Amygdala (tissue), 56 donors: ENCODE data around the gene C3.
"Not testable (repeated sequence)": the region's sequence is repeated elsewhere in the genome, so short reads cannot be mapped to it uniquely, and the experiment has no call there.

Experiments used
- DNase-seq, 56 donors: peaks; one replicate each; lab custom pipeline; 2025; lab: John Stamatoyannopoulos, UW

C3 gene

GRCh38 chr19:6748543-6748942 is 28.1 kb upstream of the C3 start:
- DNase-seq, result not testable (repeated sequence)

DNA sequence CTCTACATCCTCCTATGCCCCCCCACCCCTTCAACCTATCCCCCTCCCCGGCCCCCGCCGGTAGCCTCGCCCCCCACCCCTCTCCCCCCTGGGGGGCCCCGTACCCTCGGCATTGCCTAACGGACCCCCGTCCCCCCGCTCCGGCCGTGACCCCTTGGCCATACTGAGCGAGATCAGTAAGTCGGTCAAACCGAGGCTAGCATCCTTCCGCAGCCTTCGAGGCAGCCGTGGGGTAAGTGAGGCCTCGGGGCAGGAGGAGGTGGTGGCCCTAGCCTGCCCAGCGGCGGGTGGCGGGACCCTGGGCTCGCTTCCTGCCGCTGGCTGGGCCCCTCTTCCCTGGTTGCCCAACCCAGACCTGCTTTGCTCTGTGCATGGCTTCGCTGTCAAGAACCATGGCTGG is 25.5 kb upstream of the C3 start:
- DNase-seq, result no peak

DNA sequence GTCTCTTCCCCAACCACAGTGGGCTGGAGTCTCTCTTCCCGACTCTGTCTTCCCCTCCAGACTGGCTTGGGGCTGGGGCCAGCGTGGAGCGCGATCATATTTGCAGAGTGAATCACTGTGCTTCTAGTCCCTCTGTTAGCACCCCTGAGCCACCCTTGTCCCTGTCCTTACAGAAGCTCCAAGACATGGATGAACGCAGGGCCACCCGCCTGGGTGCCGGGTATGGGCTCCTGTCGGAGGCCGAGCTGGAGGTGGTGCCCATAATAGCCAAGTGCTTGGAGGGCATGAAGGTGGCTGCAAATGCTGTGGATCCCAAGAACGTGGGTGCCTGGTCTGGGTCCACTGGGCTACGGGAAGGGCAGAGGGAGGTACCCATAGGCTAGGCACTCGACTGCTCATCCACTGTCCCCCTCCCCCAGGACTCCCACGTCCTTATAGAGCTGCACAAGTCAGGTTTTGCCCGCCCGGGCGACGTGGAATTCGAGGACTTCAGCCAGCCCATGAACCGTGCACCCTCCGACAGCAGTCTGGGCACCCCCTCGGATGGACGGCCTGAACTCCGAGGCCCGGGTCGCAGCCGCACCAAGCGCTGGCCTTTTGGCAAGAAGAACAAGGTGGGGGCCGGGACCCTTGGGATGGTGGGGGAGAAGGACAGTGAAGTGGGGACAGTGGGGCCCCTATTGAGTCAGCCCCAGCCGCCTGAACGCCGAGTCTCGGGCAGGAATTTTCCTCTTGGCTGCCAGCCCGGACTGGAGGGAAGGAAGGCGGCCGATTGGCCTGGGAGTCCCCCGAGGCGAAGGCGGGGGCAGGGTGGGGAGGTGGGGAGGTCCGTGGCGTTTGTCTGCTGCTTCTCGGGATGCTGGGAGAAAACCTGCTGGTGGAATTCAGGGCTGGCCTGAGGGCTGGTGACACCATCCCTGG is 24.2 kb upstream of the C3 start:
- peak in 44 of 56 donors; percentile 6 to 72 (median 44) for DNase-seq

DNA sequence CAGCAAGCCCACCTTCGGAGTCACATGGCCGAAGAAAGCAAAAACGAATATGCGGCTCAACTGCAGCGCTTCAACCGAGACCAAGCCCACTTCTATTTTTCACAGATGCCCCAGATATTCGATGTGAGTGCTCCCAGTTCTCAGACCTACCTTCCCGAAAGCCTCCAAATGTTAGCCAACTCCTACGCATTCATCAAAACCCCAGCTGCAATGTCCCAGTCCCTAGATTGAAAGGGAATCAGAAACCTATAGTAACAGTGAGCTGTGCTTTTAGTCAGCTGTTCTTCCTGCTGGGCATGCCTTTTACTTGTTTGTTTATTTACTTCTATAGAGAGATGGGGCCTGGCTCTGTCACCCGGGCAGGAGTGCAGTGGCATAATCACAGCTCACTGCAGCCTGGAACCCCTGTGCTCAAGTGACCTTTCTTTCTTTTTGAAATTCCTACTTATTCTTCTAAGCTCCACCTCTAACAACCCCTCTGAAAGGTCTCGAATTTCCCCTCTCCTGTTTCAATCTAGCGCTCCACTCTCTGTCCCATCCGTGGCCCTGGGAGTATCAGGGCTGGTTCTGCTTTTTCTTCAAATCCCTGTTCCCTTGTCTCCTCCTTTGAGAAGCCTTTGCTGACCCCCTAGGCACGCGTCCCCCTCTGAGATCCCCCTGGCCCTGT is 23.4 kb upstream of the C3 start:
- no peak for DNase-seq

DNA sequence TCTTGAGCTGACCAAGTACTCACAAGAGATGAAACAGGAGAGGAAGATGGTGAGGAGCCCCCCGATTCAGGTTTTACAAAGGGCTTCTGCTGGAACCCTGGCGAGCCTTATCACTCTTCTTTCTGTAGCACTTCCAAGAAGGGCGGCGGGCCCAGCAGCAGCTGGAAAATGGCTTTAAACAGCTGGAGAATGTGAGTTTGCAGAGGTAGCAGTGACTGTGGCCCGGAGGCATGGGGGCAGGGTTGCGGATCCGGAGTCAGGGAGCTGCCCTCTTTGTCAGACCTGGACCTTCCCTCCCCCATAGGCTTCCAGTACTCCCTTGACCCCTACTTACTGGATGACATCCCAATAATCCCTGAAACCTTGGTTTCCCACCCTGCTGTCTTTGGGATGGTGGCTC is 22.6 kb upstream of the C3 start:
- DNase-seq, result no peak

DNA sequence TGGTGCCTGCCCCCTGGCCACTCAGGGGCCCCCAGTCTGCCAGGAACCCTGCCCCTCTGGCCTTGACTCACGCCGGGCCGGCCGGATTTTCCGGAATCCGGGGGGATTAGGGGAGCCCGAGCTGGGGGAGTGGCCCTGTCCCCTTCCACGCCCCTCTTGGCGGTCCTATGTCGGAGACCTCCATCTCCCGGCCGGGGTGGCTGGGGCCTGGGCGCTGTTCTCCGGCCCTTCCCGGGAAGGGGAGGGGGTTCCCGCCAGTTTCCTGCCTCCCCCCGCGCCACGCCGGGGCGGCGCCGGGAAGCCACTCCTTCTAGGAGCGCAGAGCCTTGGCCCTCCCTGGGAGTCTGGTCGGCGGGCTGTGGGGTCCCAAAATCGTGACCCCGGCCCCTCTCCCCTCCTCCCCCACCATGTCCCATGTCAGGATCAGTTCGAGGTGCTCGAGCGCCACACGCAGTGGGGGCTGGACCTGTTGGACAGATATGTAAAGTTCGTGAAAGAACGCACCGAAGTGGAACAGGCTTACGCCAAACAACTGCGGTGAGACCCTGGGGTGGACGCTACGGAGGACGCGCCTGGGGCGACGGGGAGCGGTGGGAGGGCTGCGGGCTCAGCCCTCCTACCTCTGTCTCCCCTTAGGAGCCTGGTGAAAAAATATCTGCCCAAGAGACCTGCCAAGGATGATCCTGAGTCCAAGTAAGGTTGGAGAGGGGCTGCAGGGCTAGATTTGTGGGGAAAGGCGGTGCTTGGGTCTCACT is 20.3 kb upstream of the C3 start:
- peak in 3 of 56 donors; percentile 0 to 31 (median 13) for DNase-seq

- DNase-seq, result peak in 1 of 56 donors; percentile 1
These were observed 19.6 kb upstream of the C3 start for GRCh38 chr19:6739883-6740588.

GRCh38 chr19:6739390-6739882 is 19.0 kb upstream of the C3 start, which contains the start of gene TRIP10:
TSS of gene TRIP10 (plus strand) at chr19:6739680. CDS start at chr19:6739762, 82 bp downstream.
- DNase-seq, result peak in 53 of 56 donors; percentile 17 to 83 (median 61)

GRCh38 chr19:6738787-6739389 is 18.4 kb upstream of the C3 start:
- peak in 4 of 56 donors; percentile 25 to 56 (median 43) for DNase-seq

DNA sequence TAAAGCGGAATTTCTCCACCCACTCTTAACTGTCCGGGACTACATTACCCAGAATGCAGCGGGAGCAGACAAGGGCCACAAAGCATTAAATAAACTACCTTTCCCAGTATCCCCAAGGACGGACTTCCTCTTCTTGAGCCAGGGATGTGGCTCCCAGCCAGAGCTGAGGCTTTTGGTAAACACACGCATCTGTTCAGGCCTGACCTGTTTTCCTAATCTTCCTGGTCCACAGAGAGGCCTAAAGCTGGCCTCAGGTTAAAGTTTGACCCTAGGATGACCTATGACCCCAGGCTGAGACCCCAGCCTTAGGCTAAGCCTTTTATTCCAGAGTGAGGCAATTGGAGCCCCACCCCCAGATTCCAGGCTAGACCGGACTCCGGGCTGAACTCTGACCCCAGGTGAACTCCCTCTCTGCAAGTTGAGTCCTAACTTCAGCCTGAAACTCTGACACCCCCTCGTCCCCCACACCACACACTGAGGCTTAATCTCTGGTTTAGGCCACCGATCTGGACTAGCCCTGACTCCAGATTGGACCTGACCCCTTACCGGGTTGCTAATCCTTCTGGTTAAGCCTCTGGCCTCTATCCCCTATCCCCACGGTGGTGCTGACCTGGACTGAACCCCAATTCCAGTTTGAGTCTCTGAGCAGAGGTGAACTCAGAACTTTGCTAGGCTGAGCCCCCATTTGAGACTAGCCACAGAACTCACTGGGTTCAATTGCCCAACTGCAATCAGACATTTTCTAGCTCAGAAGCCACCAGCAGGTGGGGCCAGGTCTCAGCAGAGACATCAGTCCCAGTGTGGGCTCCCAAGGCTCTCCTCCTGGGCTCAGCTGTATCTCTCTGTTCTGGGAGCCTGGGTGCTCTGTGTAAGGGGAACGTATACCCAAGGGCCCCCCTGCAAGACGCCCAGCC is 17.7 kb upstream of the C3 start:
- DNase-seq, result peak in 51 of 56 donors; percentile 24 to 100 (median 68)

- peak; percentile 93 to 100 (median 100) for DNase-seq
These were observed 16.9 kb upstream of the C3 start, which contains the start of gene GPR108 for GRCh38 chr19:6737284-6737872. TSS of gene GPR108 (minus strand) at chr19:6737580. CDS start at chr19:6737576, 4 bp downstream.

- peak in 3 of 56 donors; percentile 61 to 62 (median 61) for DNase-seq
These were observed 16.4 kb upstream of the C3 start for GRCh38 chr19:6736917-6737283.

- DNase-seq, result peak in 48 of 56 donors; percentile 6 to 73 (median 43)
These were observed 15.9 kb upstream of the C3 start for GRCh38 chr19:6736169-6736916.

- no peak for DNase-seq
These were observed 14.9 kb upstream of the C3 start for GRCh38 chr19:6735181-6735911.

GRCh38 chr19:6734096-6734696 is 13.7 kb upstream of the C3 start:
- DNase-seq, result no peak
